Measurements from ENCODE around the gene TMEM178B. TPM values are rescaled to one million over a fixed set of nuclear protein-coding genes. Genes with fewer than 3 reads are reported as not detected.

Gene TMEM178B
- total and polyA plus RNA-seq, 10 of the 15 experiments (the other 5 are each of a cell fraction or from before 2014, with no cell fraction given) = 0.01 to 1.1 (median 0.04) TPM; not detected in 2

DNA sequence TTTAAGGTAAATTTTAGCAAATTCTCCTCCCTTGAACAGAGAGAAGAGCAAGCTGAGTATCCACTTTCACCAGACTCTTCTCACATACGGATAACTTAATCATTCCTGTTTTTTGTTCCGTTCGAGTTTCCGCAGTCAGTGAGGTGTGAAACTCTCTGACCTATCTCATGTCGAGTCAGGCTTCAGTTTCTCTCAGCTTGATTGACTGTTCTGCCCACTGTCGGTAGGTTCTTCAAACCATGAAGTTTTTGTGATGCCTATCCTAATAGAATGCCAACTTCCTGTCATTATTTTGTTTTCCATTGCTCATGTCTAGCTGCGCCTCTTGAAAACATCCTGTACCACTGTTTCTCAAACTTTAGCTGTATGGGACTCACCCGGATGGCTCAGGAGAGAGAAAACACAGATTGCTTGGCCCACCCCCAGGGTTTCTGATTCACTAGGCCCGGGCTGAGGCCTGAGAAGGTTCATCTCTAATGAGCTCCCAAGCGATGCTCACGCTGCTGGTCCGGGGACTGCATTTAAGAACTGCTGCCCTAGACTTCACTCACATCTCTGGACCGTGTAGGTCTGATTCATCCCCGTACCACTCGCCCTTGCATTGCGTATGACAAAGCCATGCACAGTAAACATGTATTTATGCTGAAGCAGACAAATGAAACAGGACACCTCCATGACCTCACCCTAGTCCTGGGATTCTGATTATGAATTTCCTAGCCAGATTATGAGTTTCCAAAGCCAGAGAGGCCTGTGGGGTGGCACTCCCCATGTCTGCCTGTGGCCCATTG is 269.0 kb downstream of the TMEM178B start (continued):
- TF ChIP-seq RUNX3 (IDR thresholded peaks at IDR 0.05; ENCODE audit: low read length) = no peak
- TF ChIP-seq SIN3A (IDR thresholded peaks at IDR 0.05; ENCODE audit: low read depth, low read length) = no peak
- TF ChIP-seq, protein P1, sequence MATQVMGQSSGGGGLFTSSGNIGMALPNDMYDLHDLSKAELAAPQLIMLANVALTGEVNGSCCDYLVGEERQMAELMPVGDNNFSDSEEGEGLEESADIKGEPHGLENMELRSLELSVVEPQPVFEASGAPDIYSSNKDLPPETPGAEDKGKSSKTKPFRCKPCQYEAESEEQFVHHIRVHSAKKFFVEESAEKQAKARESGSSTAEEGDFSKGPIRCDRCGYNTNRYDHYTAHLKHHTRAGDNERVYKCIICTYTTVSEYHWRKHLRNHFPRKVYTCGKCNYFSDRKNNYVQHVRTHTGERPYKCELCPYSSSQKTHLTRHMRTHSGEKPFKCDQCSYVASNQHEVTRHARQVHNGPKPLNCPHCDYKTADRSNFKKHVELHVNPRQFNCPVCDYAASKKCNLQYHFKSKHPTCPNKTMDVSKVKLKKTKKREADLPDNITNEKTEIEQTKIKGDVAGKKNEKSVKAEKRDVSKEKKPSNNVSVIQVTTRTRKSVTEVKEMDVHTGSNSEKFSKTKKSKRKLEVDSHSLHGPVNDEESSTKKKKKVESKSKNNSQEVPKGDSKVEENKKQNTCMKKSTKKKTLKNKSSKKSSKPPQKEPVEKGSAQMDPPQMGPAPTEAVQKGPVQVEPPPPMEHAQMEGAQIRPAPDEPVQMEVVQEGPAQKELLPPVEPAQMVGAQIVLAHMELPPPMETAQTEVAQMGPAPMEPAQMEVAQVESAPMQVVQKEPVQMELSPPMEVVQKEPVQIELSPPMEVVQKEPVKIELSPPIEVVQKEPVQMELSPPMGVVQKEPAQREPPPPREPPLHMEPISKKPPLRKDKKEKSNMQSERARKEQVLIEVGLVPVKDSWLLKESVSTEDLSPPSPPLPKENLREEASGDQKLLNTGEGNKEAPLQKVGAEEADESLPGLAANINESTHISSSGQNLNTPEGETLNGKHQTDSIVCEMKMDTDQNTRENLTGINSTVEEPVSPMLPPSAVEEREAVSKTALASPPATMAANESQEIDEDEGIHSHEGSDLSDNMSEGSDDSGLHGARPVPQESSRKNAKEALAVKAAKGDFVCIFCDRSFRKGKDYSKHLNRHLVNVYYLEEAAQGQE (IDR thresholded peaks at IDR 0.05; ENCODE audit: low read depth, low read length) = no peak
- no peak for TF ChIP-seq ZNF24 (IDR thresholded peaks at IDR 0.05)
- TF ChIP-seq MEF2B (IDR thresholded peaks at IDR 0.05; ENCODE audit: partially characterized antibody, poor library complexity, severe bottlenecking) = no peak
- TF ChIP-seq ELK1 (IDR thresholded peaks at IDR 0.05; ENCODE audit: low read depth, low read length) = no peak
- TF ChIP-seq SIX5 (IDR thresholded peaks at IDR 0.05; ENCODE audit: low read depth, low read length, severe bottlenecking) = no peak
- no peak for TF ChIP-seq E2F4 (IDR thresholded peaks at IDR 0.05; ENCODE audit: low read depth, low read length)

Data from GM12878 (cell line).